K562 (cell line): ENCODE measurements around the gene DLX3. TPM values are rescaled to one million over a fixed set of nuclear protein-coding genes. Genes with fewer than 3 reads are reported as not detected.

Experiments used
- ATAC-seq: fragments of 200-7000 bp; cut with Tn5 transposase; 3 replicates; pipeline ENCODE4 v1.9.1; 2020; ENCODE audit warnings: moderate library complexity
- BruUV-seq: library from RNA; stranded (reverse); fragments of 400-500 nt; replicated peaks from 2 replicates; lab custom pipeline; 2021; lab: Mats Ljungman, UMichigan
- CTCF ChIA-PET: fragments of 300-600 bp; formaldehyde crosslinking; extraction: SDS; loops from one replicate; lab custom pipeline; 2021; ENCODE audit warnings: low intra/inter-chr PET ratio; lab: Yijun Ruan, JAX
- POLR2A ChIA-PET: fragments of 300-600, 350-650 bp; sonication (Branson Sonifier 250); formaldehyde crosslinking; extraction: SDS; loops from one replicate; lab custom pipeline; 2021; ENCODE audit warnings: antibody characterized with exemption, inconsistent platforms; lab: Yijun Ruan, JAX
- DNase-seq, 4 experiments: peaks; one replicate each; pipeline versions ENCODE4 v3.0.0 to v3.0.0-alpha.2; 2011 to 2018; ENCODE audit warnings: low spot score in 3 of 4, mixed read lengths in 3 of 4; ENCODE audit errors: extremely low read depth in 1 of 4
- FAIRE-seq: peaks from 2 replicates; lab custom pipeline; 2011; peaks lifted over from hg19 to GRCh38; lab: Jason Lieb, UNC
- H2AFZ ChIP-seq: 2 replicates; pipeline ENCODE4 v1.6.0; 2011; ENCODE audit warnings: low read depth, low read length, control low read depth, inconsistent platforms
- H3K27ac ChIP-seq: fragments of 200-600 bp; 3 replicates; pipeline ENCODE4 v1.8.0; 2011; ENCODE audit warnings: low read depth, mild to moderate bottlenecking, control low read depth, inconsistent platforms, low read length, moderate library complexity, mixed read lengths; ENCODE audit errors: extremely low read depth
- H3K27me3 ChIP-seq, 2 experiments: fragments of 300-600 bp in 1 of 2; 2 replicates in 1 of 2; 3 replicates in 1 of 2; pipeline versions ENCODE4 v1.6.0 to v1.8.0; 2011; ENCODE audit warnings: inconsistent platforms in 2 of 2, low read length in 2 of 2, mild to moderate bottlenecking in 1 of 2, mixed read lengths in 1 of 2, moderate library complexity in 1 of 2; ENCODE audit not compliant: control insufficient read depth in 2 of 2, insufficient read depth in 2 of 2
- H3K36me3 ChIP-seq: fragments of 300-600 bp; 3 replicates; pipeline ENCODE4 v1.8.0; 2011; ENCODE audit warnings: mild to moderate bottlenecking, low read length, inconsistent platforms; ENCODE audit not compliant: control insufficient read depth, insufficient read depth
- H3K4me1 ChIP-seq, 2 experiments: fragments of 200-600 bp in 1 of 2; replicated peaks in 1 of 2; 2 replicates in 1 of 2; 3 replicates in 1 of 2; pipeline versions ENCODE4 v1.5.1 to v1.8.0; 2011; ENCODE audit warnings: inconsistent platforms in 2 of 2, low read length in 2 of 2, mild to moderate bottlenecking in 1 of 2, mixed read lengths in 1 of 2, moderate library complexity in 1 of 2; ENCODE audit not compliant: control insufficient read depth in 2 of 2, insufficient read depth in 2 of 2
- H3K4me2 ChIP-seq: 2 replicates; pipeline ENCODE4 v1.6.1; 2011; ENCODE audit warnings: low read length, control low read depth, inconsistent platforms, mixed read lengths; ENCODE audit not compliant: insufficient read depth
- H3K4me3 ChIP-seq: fragments of 200-600 bp; sonication (generic), shearing (Covaris generic); 2 replicates; pipeline ENCODE4 v1.5.1; 2016; ENCODE audit warnings: control low read depth, inconsistent platforms
- H3K79me2 ChIP-seq: fragments of 200-600 bp; 3 replicates; pipeline ENCODE4 v1.8.0; 2011; ENCODE audit warnings: low read length, inconsistent platforms; ENCODE audit not compliant: control insufficient read depth, insufficient read depth
- H3K9ac ChIP-seq, 2 experiments: 2 replicates each; pipeline versions ENCODE4 v1.6.0 to v1.6.1; 2011; ENCODE audit warnings: low read depth in 2 of 2, low read length in 2 of 2, control low read depth in 1 of 2, inconsistent platforms in 1 of 2, mild to moderate bottlenecking in 1 of 2, mixed read lengths in 1 of 2; ENCODE audit not compliant: insufficient read depth in 1 of 2
- H3K9me1 ChIP-seq: one replicate; pipeline ENCODE4 v1.6.0; 2011; ENCODE audit warnings: inconsistent platforms, mild to moderate bottlenecking, low read length, moderate library complexity; ENCODE audit not compliant: control insufficient read depth, insufficient read depth
- H3K9me3 ChIP-seq: replicated peaks from 2 replicates; pipeline ENCODE4 v1.5.1; 2011; ENCODE audit warnings: low read depth, low read length, inconsistent platforms; ENCODE audit not compliant: control insufficient read depth, insufficient read depth
- H4K20me1 ChIP-seq: replicated peaks from 2 replicates; pipeline ENCODE4 v1.6.1; 2011; ENCODE audit warnings: low read length, inconsistent platforms, mixed read lengths; ENCODE audit not compliant: control insufficient read depth, insufficient read depth
- CBX1 ChIP-seq: sonication (generic); IDR thresholded peaks from 2 replicates; pipeline ENCODE4 v1.6.1; 2016; ENCODE audit warnings: antibody characterized with exemption, low read depth, mild to moderate bottlenecking
- DNMT1 ChIP-seq: fragments of 450-650 bp; IDR thresholded peaks from 2 replicates; pipeline ENCODE4 v1.6.1; 2016; ENCODE audit warnings: antibody characterized with exemption, mild to moderate bottlenecking
- HMG20A ChIP-seq: fragments of 450-650 bp; formaldehyde crosslinking; conservative IDR thresholded peaks from 2 replicates; pipeline ENCODE4 v1.4.0; 2020; ENCODE audit warnings: mild to moderate bottlenecking, mixed read lengths
- ZNF217 ChIP-seq: sonication (generic); formaldehyde crosslinking; IDR thresholded peaks from 2 replicates; pipeline ENCODE4 v1.8.0; 2022; ENCODE audit warnings: mild to moderate bottlenecking, missing genetic modification reagents
- ZNF232 ChIP-seq: sonication (generic); formaldehyde crosslinking; IDR thresholded peaks from 2 replicates; pipeline ENCODE4 v1.8.0; 2022; ENCODE audit warnings: mild to moderate bottlenecking, missing genetic modification reagents
- ZNF431 ChIP-seq: sonication (generic); formaldehyde crosslinking; IDR thresholded peaks from 2 replicates; pipeline ENCODE4 v1.8.0; 2022; ENCODE audit warnings: mild to moderate bottlenecking, missing genetic modification reagents
- WGBS: fragments of 100-300 bp; shearing (Covaris generic); methylation state at CpG from one replicate; pipeline ENCODE4 v1.1.6; 2016; ENCODE audit warnings: low coverage, mixed read lengths; ENCODE audit not compliant: insufficient coverage; ENCODE audit errors: missing lambda C conversion rate; 5-methylcytosine and 5-hydroxymethylcytosine counted together
- in situ Hi-C: fragments of 300-500 bp; cut with MboI; formaldehyde crosslinking; loops from 4 replicates; pipeline ENCODE4 v1.15.0; 2018; ENCODE audit warnings: inconsistent platforms, mixed read lengths
- intact Hi-C: fragments of 100-400 bp; cut with micrococcal nuclease; formaldehyde crosslinking; loops from 2 replicates; pipeline ENCODE4 v1.14.2; 2022
- polyA plus RNA-seq, 8 experiments: library from polyadenylated mRNA; depleted of rRNA in 4 of 8; stranded (reverse) in 5 of 8; unstranded in 3 of 8; fragments of >200 nt; fragmentation: Nextera tagmentation in 2 of 8; fragmentation: Illumina TruSeq in 1 of 8; extraction: Ambion mirVana in 2 of 8; extraction: Trizol in 1 of 8; gene quantifications; 2 replicates each; pipeline versions ENCODE4 v1.2.1 to v1.2.3, GENCODE V29; 2011 to 2014; ENCODE audit warnings: inconsistent platforms in 1 of 8, missing spikeins in 1 of 8
- total RNA-seq, 7 experiments: library from RNA; depleted of rRNA in 6 of 7; stranded (reverse); fragments of >200 nt in 6 of 7; fragmentation: Illumina TruSeq in 2 of 7; extraction: Trizol in 2 of 7; gene quantifications; 2 replicates each; pipeline versions ENCODE4 v1.2.1 to v1.2.3, GENCODE V29; 2011 to 2021; ENCODE audit warnings: low replicate concordance in 1 of 7
- TF ChIP-seq, protein P1 (sequence below): fragments of 250-450 bp; sonication (Bioruptor Pico); IDR thresholded peaks from 2 replicates; pipeline ENCODE4 v1.5.0; 2020; ENCODE audit warnings: mild to moderate bottlenecking, borderline replicate concordance
- TF ChIP-seq, protein P2 (sequence below): fragments of 250-450 bp; sonication (Bioruptor Pico); IDR thresholded peaks from 2 replicates; pipeline ENCODE4 v1.4.0; 2020; ENCODE audit warnings: mild to moderate bottlenecking, moderate library complexity

Gene DLX3
- total and polyA plus RNA-seq, 9 of the 15 experiments (the other 6 are each of a cell fraction or from before 2014, with no cell fraction given) = not detected

DNA sequence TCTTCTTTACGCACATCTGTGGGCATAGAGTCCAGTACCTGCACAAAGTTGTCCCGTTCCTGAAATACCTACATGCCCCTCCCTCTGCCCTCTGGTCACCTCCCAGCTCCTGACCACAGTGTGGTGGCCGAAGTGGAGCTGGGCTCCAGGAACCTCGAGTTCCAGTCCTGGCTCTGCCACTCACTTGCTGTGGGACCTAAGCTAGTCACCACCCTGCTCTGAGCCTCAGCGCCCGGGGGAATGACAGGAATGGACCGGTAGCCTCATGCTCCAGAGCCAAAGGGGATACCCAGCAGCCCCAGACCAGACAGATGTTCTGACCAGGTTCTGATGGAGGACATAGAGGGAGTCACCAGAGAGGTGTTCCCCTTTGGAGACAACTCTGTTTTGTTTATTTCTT is 34.2 kb upstream of the DLX3 start:
- Histone ChIP-seq H3K9ac (no peak overlapping the region; a peak in 1 of 4 replicates), H3K4me3 (no peak overlapping the region), H2AFZ (no peak overlapping the region), H3K27me3 (peaks cover 0 to 5% of the 10 kb centered on the region in 2 experiments; a peak in 2 of 5 replicates), H3K79me2 (no peaks in the 10 kb centered on the region), H3K36me3 (no peaks in the 10 kb centered on the region), H3K9me3 (peaks cover 6% of the 10 kb centered on the region), H3K4me1 (peaks cover 0 to 4% of the 10 kb centered on the region in 2 experiments; a peak in 2 of 5 replicates), H3K4me2 (no peak overlapping the region), H4K20me1 (0 out of 2 replicates have a peak, but pooled peaks cover 4% of the 10 kb centered on the region), H3K27ac (no peak overlapping the region), H3K9me1 (no peaks in the 10 kb centered on the region)
- no TSS peak for BruUV-seq
- DNase-seq (peak in 2 of 4 experiments; percentile 3 to 5), FAIRE-seq (no peak), ATAC-seq (no peak)
- ChIA-PET POLR2A (interaction anchor here (0.5 kb wide), 1 partner anchor 197 kb away, joined by 3 read pairs; no protein-coding TSS in a partner anchor), CTCF (interaction anchor here (3.4 kb wide), 1 partner anchor 58 kb away, joined by 35 read pairs; no protein-coding TSS in a partner anchor)
- intact Hi-C loops = no loop called here
- 8% methylated on average over 7 of the region's 7 CpGs for WGBS
- in situ Hi-C loops = no loop called here
- TF ChIP-seq HMG20A (CRISPR knock-in tag) = no peak
- TF ChIP-seq ZNF232 = no peak

DNA sequence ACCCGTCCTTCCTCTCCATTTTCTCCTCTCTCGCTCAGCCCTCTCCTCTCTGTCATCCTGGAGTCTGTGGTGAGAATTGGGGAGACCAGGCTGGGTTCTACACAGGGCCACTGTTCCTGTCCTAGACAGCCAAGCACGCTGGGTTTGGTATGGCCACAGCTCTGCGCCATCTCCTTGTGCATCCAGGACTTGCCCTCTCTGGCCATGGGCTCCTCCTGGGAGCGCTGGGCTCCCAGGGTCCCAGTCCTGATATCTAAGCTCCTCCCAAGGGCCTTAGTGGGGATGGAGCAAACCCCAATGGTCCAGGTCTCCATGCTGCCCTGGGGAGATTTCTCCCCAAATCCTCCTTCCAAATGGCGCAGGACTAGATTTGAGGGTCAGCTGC is 33.7 kb upstream of the DLX3 start:
- CTCF ChIA-PET = interaction anchor here (3.4 kb wide), 1 partner anchor 59 kb away, joined by 35 read pairs; no protein-coding TSS in a partner anchor
- ATAC-seq = no peak
- no peak for FAIRE-seq
- Histone ChIP-seq H3K4me1 (peaks cover 0 to 4% of the 10 kb centered on the region in 2 experiments; a peak in 2 of 5 replicates), H3K36me3 (no peaks in the 10 kb centered on the region), H3K79me2 (no peaks in the 10 kb centered on the region), H2AFZ (no peak overlapping the region), H3K27ac (no peak overlapping the region), H3K9me3 (peaks cover 9% of the 10 kb centered on the region), H4K20me1 (0 out of 2 replicates have a peak, but pooled peaks cover 4% of the 10 kb centered on the region), H3K4me3 (no peak overlapping the region), H3K9ac (no peak overlapping the region; a peak in 1 of 4 replicates), H3K4me2 (no peak overlapping the region), H3K9me1 (no peaks in the 10 kb centered on the region), H3K27me3 (peaks cover 0 to 5% of the 10 kb centered on the region in 2 experiments; a peak in 2 of 5 replicates)
- 1% methylated on average over 6 of the region's 6 CpGs for WGBS
- TF ChIP-seq ZNF431 (CRISPR knock-in tag) (no peak), DNMT1 (no peak), ZNF217 (CRISPR knock-in tag) (no peak), CBX1 (no peak)
- TF ChIP-seq, protein P1, sequence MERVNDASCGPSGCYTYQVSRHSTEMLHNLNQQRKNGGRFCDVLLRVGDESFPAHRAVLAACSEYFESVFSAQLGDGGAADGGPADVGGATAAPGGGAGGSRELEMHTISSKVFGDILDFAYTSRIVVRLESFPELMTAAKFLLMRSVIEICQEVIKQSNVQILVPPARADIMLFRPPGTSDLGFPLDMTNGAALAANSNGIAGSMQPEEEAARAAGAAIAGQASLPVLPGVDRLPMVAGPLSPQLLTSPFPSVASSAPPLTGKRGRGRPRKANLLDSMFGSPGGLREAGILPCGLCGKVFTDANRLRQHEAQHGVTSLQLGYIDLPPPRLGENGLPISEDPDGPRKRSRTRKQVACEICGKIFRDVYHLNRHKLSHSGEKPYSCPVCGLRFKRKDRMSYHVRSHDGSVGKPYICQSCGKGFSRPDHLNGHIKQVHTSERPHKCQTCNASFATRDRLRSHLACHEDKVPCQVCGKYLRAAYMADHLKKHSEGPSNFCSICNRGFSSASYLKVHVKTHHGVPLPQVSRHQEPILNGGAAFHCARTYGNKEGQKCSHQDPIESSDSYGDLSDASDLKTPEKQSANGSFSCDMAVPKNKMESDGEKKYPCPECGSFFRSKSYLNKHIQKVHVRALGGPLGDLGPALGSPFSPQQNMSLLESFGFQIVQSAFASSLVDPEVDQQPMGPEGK (CRISPR knock-in tag) = no peak
- TF ChIP-seq, protein P2, sequence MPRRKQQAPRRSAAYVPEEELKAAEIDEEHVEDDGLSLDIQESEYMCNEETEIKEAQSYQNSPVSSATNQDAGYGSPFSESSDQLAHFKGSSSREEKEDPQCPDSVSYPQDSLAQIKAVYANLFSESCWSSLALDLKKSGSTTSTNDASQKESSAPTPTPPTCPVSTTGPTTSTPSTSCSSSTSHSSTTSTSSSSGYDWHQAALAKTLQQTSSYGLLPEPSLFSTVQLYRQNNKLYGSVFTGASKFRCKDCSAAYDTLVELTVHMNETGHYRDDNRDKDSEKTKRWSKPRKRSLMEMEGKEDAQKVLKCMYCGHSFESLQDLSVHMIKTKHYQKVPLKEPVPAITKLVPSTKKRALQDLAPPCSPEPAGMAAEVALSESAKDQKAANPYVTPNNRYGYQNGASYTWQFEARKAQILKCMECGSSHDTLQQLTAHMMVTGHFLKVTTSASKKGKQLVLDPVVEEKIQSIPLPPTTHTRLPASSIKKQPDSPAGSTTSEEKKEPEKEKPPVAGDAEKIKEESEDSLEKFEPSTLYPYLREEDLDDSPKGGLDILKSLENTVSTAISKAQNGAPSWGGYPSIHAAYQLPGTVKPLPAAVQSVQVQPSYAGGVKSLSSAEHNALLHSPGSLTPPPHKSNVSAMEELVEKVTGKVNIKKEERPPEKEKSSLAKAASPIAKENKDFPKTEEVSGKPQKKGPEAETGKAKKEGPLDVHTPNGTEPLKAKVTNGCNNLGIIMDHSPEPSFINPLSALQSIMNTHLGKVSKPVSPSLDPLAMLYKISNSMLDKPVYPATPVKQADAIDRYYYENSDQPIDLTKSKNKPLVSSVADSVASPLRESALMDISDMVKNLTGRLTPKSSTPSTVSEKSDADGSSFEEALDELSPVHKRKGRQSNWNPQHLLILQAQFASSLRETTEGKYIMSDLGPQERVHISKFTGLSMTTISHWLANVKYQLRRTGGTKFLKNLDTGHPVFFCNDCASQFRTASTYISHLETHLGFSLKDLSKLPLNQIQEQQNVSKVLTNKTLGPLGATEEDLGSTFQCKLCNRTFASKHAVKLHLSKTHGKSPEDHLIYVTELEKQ (CRISPR knock-in tag) = no peak
- in situ Hi-C loops = no loop called here
- no peak for DNase-seq
- BruUV-seq = no TSS peak
- POLR2A ChIA-PET = interaction anchor here (0.5 to 0.7 kb wide), 2 partner anchors 59 to 196 kb away, joined by 3 read pairs; no protein-coding TSS in a partner anchor
- intact Hi-C loops = no loop called here
